Heart left ventricle (tissue), 13 donors: ENCODE measurements around the gene CCDC195.

ENCODE experiments used
- POLR2A ChIP-seq, 2 donors: fragments of 450-650 bp; IDR thresholded peaks; one replicate each; pipeline ENCODE4 v1.6.1; 2017; ENCODE audit warnings: antibody characterized with exemption in 2 of 2, mild to moderate bottlenecking in 2 of 2, moderate library complexity in 2 of 2
- TF ChIP-seq, protein P1 (sequence below), 12 donors: fragments of 200-600 bp; sonication (generic) in 4 of 12; IDR thresholded peaks; one replicate each; pipeline versions ENCODE4 v1.5.0 to v1.8.0; 2018 to 2022; ENCODE audit warnings: antibody characterized with exemption in 12 of 12, mild to moderate bottlenecking in 5 of 12
- donor health status: ischemic (EF 13 %, LVEDD 7.1; RV severe dilation, severe dysfunction).
- donor health status: DM: no; HTN: yes; CAD: no.
- donor health status: DM: no; HTN: no; CAD: no.
- donor health status: ischemic (EF 25% LVEDD 6.9; RV normal size, moderate dysfunction).
- donor health status: ischemic (EF 25% LVEDD 5.7; RV mildly dilated, moderate dysfunction).
- donor health status: ischemic (EF 35%, LVEDD 5.7; RV mildly dilated, moderate dysfunction).
- donor health status: nonischemic (EF 11% LVEDD 7.7; RV severe dilation, severe dysfunction).
- donor health status: DM: yes; HTN: yes; CAD: no.
- donor health status: PGD.
- donor health status: ischemic (EF 29% LVEDD 5.4; RV normal size, mild dysfunction).
- donor health status: nonischemic (EF 23%, LVEDD 6.1; RV moderate dilation, normal function).

- TF ChIP-seq, protein P1, sequence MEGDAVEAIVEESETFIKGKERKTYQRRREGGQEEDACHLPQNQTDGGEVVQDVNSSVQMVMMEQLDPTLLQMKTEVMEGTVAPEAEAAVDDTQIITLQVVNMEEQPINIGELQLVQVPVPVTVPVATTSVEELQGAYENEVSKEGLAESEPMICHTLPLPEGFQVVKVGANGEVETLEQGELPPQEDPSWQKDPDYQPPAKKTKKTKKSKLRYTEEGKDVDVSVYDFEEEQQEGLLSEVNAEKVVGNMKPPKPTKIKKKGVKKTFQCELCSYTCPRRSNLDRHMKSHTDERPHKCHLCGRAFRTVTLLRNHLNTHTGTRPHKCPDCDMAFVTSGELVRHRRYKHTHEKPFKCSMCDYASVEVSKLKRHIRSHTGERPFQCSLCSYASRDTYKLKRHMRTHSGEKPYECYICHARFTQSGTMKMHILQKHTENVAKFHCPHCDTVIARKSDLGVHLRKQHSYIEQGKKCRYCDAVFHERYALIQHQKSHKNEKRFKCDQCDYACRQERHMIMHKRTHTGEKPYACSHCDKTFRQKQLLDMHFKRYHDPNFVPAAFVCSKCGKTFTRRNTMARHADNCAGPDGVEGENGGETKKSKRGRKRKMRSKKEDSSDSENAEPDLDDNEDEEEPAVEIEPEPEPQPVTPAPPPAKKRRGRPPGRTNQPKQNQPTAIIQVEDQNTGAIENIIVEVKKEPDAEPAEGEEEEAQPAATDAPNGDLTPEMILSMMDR (IDR thresholded peaks at IDR 0.05): no peak
- TF ChIP-seq POLR2A (IDR thresholded peaks at IDR 0.05): no peak
Measured at GRCh38 chr2:224747765-224748164, 31.6 kb upstream of the CCDC195 start.
